HL-60 (cell line): ENCODE measurements around the gene NRXN3.

Experiments used
- CTCF ChIP-seq: IDR thresholded peaks from one replicate; pipeline ENCODE4 v1.5.1; 2011; ENCODE audit warnings: low read length, control low read depth, inconsistent platforms; ENCODE audit not compliant: insufficient read depth
- GABPA ChIP-seq: IDR thresholded peaks from 2 replicates; pipeline ENCODE4 v1.6.1; 2012; ENCODE audit warnings: low read depth
- POLR2AphosphoS5 ChIP-seq: IDR thresholded peaks from 2 replicates; pipeline ENCODE4 v1.6.1; 2012; ENCODE audit warnings: low read depth
- SPI1 ChIP-seq: IDR thresholded peaks from 2 replicates; pipeline ENCODE4 v1.6.1; 2012; ENCODE audit warnings: low read depth, mild to moderate bottlenecking, borderline replicate concordance
- TF ChIP-seq, protein P1 (sequence below): IDR thresholded peaks from 2 replicates; pipeline ENCODE4 v1.6.1; 2012; ENCODE audit warnings: low read depth; ENCODE audit not compliant: insufficient replicate concordance

- TF ChIP-seq CTCF, result no peak
- TF ChIP-seq POLR2AphosphoS5, result no peak
- TF ChIP-seq, protein P1, sequence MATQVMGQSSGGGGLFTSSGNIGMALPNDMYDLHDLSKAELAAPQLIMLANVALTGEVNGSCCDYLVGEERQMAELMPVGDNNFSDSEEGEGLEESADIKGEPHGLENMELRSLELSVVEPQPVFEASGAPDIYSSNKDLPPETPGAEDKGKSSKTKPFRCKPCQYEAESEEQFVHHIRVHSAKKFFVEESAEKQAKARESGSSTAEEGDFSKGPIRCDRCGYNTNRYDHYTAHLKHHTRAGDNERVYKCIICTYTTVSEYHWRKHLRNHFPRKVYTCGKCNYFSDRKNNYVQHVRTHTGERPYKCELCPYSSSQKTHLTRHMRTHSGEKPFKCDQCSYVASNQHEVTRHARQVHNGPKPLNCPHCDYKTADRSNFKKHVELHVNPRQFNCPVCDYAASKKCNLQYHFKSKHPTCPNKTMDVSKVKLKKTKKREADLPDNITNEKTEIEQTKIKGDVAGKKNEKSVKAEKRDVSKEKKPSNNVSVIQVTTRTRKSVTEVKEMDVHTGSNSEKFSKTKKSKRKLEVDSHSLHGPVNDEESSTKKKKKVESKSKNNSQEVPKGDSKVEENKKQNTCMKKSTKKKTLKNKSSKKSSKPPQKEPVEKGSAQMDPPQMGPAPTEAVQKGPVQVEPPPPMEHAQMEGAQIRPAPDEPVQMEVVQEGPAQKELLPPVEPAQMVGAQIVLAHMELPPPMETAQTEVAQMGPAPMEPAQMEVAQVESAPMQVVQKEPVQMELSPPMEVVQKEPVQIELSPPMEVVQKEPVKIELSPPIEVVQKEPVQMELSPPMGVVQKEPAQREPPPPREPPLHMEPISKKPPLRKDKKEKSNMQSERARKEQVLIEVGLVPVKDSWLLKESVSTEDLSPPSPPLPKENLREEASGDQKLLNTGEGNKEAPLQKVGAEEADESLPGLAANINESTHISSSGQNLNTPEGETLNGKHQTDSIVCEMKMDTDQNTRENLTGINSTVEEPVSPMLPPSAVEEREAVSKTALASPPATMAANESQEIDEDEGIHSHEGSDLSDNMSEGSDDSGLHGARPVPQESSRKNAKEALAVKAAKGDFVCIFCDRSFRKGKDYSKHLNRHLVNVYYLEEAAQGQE, result no peak
- TF ChIP-seq SPI1, result no peak
- TF ChIP-seq GABPA, result no peak
These were observed 255.2 kb downstream of the NRXN3 start for GRCh38 chr14:78425330-78425729.
